Nephron progenitor cell (in vitro differentiated cells): ENCODE data around the gene SCYL1.
"Not testable (repeated sequence)": the region's sequence is repeated elsewhere in the genome, so short reads cannot be mapped to it uniquely, and the experiment has no call there.

Source experiments
- DNase-seq: peaks from one replicate; pipeline ENCODE4 v3.0.0; 2021
- H3K27ac Mint-ChIP-seq: 2 replicates; pipeline ENCODE4 v1.8.0; 2021; ENCODE audit warnings: mild to moderate bottlenecking, moderate library complexity, mixed read lengths
- H3K27me3 Mint-ChIP-seq: 2 replicates; pipeline ENCODE4 v1.8.0; 2021; ENCODE audit warnings: mild to moderate bottlenecking, low read depth, mixed read lengths; ENCODE audit not compliant: poor library complexity
- H3K36me3 Mint-ChIP-seq: 2 replicates; pipeline ENCODE4 v1.8.0; 2021; ENCODE audit warnings: low read depth, mixed read lengths
- H3K4me1 Mint-ChIP-seq: 2 replicates; pipeline ENCODE4 v1.8.0; 2021; ENCODE audit warnings: mixed read lengths
- H3K4me3 Mint-ChIP-seq: 2 replicates; pipeline ENCODE4 v1.8.0; 2021; ENCODE audit warnings: mild to moderate bottlenecking, moderate library complexity, mixed read lengths
- H3K9me3 Mint-ChIP-seq: 2 replicates; pipeline ENCODE4 v1.8.0; 2021; ENCODE audit warnings: mild to moderate bottlenecking, moderate library complexity, mixed read lengths
- TF ChIP-seq, protein P1 (sequence below): fragments of 200-600 bp; sonication (generic); IDR thresholded peaks from 2 replicates; pipeline ENCODE4 v1.5.0; 2021; ENCODE audit warnings: antibody characterized with exemption

SCYL1 gene

DNA sequence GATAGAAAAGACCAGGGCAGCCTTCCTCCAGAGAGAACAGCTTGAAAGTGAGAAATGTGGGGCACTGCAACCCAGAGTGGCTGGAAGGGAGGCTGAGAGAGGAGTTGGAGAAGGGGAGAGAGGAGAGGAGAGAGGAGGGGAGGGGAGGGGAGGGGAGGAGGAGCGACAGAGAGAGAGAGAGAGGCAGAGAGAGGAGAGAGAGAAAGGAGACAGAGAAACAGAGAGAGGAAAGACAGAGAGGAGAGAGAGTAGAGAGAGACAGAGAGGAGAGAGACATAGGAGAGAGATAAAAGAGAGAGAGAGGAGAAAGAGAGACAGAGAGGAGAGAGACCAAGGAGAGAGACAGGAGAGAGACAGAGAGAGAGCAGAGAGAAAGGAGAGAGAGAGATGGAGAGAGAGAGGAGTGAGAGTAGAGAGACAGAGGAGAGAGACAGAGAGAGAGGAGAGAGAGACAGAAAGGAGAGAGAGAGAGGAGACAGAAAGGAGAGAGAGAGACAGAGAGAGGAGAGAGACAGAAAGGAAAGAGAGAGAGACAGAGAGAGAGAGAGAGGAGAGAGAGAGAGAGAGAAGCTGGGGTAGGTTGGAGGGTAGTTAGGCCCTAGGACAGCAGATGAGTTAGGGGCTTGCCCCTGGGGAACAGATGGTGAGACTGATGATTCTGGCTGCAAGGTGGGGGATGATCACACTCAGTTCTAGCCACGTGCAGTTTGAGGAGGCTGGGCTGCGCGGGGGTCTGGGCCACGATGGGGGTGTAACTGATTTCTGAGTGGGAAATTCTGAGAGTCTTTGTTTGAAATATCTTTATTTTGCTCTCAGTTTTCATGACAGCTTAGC, 8.5 kb upstream of the SCYL1 start:
- Mint-ChIP-seq H3K27me3 (no peaks in the 10 kb centered on the region), H3K36me3 (no peaks in the 10 kb centered on the region), H3K9me3 (no peaks in the 10 kb centered on the region), H3K4me1 (peaks cover 10% of the 10 kb centered on the region), H3K27ac (peak overlapping the region; percentile 21), H3K4me3 (no peak overlapping the region)
- TF ChIP-seq, protein P1, sequence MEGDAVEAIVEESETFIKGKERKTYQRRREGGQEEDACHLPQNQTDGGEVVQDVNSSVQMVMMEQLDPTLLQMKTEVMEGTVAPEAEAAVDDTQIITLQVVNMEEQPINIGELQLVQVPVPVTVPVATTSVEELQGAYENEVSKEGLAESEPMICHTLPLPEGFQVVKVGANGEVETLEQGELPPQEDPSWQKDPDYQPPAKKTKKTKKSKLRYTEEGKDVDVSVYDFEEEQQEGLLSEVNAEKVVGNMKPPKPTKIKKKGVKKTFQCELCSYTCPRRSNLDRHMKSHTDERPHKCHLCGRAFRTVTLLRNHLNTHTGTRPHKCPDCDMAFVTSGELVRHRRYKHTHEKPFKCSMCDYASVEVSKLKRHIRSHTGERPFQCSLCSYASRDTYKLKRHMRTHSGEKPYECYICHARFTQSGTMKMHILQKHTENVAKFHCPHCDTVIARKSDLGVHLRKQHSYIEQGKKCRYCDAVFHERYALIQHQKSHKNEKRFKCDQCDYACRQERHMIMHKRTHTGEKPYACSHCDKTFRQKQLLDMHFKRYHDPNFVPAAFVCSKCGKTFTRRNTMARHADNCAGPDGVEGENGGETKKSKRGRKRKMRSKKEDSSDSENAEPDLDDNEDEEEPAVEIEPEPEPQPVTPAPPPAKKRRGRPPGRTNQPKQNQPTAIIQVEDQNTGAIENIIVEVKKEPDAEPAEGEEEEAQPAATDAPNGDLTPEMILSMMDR = no peak
- no peak for DNase-seq

DNA sequence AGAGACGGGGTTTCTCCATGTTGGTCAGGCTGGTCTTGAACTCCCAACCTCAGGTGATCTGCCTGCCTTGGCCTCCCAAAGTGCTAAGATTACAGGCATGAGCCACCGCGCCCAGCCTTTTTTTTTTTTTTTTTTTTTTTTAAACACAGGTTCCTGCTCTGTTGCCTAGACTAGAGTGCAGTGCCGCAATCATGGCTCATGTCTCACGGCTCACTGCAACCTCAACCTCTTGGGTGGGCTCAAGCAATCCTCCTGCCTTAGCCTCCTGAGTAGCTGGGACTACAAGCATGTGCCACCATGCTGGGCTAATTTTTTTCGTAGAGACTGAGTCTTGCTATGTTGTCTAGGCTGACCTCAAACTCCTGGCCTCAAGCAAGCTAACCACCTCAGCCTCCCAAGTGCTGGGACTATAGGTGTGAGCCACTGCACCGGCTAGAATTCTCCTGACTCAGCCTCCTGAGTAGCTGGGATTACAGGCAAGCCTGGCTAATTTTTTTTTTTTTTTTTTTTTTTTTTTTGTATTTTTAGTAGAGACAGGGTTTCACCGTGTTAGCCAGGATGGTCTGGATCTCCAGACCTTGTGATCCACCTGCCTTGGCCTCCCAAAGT, 5.8 kb upstream of the SCYL1 start:
- not testable (repeated sequence) for H3K4me3 Mint-ChIP-seq, H3K27me3 Mint-ChIP-seq, DNase-seq, H3K36me3 Mint-ChIP-seq, H3K27ac Mint-ChIP-seq, H3K9me3 Mint-ChIP-seq
- H3K4me1 Mint-ChIP-seq = peaks cover 37% of the 10 kb centered on the region

DNA sequence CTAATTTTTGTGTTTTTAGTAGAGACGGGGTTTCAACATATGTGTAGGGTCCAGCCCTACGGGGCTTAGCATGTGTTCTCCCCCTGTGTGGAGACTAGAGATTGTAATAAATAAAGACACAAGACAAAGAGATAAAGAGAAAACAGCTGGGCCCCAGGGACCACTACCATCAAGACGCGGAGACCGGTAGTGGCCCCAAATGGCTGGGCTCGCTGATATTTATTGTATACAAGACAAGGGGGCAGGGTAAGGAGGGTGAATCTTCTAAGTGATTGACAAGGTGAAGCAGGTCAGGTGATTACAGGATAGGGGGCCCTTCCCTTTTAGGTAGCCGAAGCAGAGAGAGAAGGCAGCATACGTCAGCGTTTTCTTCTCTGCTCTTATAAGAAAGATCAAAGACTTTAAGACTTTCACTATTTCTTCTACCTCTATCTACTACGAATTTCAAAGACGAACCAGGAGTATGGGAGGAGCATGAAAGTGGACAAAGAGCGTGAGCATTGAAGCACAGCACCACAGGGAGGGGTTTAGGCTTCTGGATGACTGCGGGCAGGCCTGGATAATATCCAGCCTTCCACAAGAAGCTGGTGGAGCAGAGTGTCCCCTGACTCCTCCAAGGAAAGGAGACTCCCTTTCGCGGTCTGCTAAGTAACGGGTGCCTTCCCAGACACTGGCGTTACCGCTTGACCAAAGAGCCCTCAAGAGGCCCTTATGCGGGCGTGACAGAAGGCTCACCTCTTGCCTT, 2.9 kb upstream of the SCYL1 start:
- not testable (repeated sequence) for H3K27me3 Mint-ChIP-seq, H3K36me3 Mint-ChIP-seq, H3K9me3 Mint-ChIP-seq, DNase-seq
- Mint-ChIP-seq H3K4me3 (peak overlapping the region; percentile 24), H3K4me1 (peaks cover 41% of the 10 kb centered on the region), H3K27ac (peak overlapping the region; percentile 25)

DNA sequence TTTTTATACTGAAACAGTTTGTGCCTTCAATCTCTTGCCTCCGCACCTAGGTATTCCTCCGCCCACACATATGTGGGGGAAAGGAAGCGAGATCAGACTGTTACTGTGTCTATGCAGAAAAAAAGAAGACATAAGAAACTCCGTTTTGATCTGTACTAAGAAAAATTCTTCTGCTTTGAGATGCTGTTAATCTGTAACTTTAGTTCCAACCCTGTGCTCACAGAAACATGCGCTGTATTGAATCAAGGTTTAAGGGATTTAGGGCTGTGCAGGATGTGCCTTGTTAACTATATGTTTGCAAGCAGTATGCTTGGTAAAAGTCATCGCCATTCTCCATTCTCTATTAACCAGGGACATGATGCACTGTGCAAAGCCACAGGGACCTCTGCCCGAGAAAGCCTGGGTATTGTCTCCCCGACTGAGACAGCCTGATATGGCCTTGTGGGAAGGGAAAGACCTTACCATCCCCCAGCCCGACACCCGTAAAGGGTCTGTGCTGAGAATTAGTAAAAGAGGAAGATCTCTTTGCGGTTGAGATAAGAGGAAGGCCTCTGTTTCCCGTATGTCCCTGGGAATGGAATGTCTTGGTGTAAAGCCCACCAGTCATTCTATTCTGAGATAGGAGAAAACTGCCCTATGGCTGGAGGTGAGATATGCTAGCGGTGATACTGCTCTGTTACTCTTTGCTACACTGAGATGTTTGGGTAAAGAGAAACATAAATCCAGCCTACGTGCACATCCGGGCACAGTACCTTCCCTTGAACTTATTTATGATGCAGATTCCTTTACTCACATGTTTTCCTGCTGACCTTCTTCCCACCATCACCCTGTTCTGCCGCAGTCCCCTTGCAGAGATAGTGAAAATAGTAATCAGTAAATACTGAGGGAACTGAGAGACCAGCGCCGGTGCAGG, 1.9 kb upstream of the SCYL1 start:
- H3K4me3 Mint-ChIP-seq, DNase-seq, H3K27ac Mint-ChIP-seq: not testable (repeated sequence)

DNA sequence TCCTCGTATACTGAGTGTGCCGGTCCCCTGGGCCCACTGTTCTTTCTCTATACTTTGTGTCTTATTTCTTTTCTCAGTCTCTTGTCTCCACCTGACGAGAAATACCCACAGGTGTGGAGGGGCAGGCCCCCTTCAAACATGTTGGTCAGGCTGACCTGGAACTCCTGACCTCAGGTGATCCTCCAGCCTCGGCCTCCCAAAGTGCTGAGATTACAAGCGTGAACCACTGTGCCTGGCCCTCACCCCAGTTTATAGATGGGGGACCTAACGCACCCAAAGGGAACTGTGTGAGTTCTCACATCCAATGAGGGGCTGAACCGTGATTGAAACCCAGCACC, 1.3 kb upstream of the SCYL1 start:
- not testable (repeated sequence) for H3K9me3 Mint-ChIP-seq, H3K27ac Mint-ChIP-seq, DNase-seq, H3K4me3 Mint-ChIP-seq, H3K36me3 Mint-ChIP-seq, H3K27me3 Mint-ChIP-seq
- peaks cover 51% of the 10 kb centered on the region for H3K4me1 Mint-ChIP-seq

More for the DNA sequence above, 1.9 kb upstream of the SCYL1 start:
- H3K4me1 Mint-ChIP-seq = peaks cover 48% of the 10 kb centered on the region
- not testable (repeated sequence) for H3K36me3 Mint-ChIP-seq, H3K9me3 Mint-ChIP-seq, H3K27me3 Mint-ChIP-seq

DNA sequence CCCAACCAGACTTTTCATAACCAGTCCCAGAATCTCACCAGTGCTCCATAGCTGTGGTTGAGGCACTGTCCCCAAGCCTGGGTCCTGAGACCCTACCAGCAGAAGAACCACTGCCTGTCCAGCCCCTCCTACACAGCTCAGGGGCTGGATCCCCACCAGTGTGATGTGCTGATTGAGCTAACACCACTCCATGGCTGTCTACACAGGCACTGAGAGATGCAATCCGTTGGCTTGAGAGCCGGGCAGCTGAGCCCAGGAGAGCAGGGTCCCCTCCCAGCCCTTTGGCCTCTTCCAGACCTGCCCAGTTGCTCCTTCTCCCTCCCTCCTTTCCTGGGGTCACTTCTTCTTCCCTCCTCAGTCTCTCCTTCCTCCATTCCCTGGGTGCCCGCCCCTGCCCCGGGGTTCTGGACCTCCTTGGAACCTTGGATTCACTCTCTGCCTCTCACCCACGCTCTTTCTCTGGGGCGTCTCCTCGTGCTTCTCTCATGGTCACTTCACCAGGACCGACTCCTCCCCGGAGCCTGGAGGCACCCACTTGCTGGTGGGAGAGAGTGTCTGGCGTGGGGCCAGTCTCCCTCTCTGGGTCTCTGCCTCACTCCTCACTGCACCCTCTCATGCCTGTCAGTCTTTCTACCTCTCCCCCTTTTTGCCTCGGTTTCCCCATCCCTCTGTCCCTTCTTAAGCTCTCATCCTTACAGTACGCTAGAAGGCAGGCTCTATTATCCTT, 706 bp upstream of the SCYL1 start:
- Mint-ChIP-seq H3K9me3 (no peaks in the 10 kb centered on the region), H3K27me3 (no peaks in the 10 kb centered on the region), H3K27ac (peak overlapping the region; percentile 64), H3K36me3 (peaks cover 8% of the 10 kb centered on the region), H3K4me3 (peak overlapping the region; percentile 81), H3K4me1 (peaks cover 57% of the 10 kb centered on the region)
- DNase-seq = no peak
- TF ChIP-seq, protein P1 = no peak
